HUES6 (cell line): Measurements from ENCODE around the gene CEBPZ.
A peak's percentile ranks its signal among the peaks of the same experiment; 100 is the strongest.
"Not testable (repeated sequence)": the region's sequence is repeated elsewhere in the genome, so short reads cannot be mapped to it uniquely, and the experiment has no call there.

Source experiments
- H3K27ac ChIP-seq: 2 replicates; pipeline ENCODE4 v1.7.0; 2013; ENCODE audit warnings: low read depth, mild to moderate bottlenecking, low read length, inconsistent platforms
- H3K27me3 ChIP-seq: 2 replicates; pipeline ENCODE4 v1.6.1; 2013; ENCODE audit warnings: low read length; ENCODE audit not compliant: control insufficient read depth, insufficient read depth
- H3K36me3 ChIP-seq: 2 replicates; pipeline ENCODE4 v1.6.1; 2013; ENCODE audit warnings: low read length; ENCODE audit not compliant: control insufficient read depth, insufficient read depth
- H3K4me1 ChIP-seq: 2 replicates; pipeline ENCODE4 v1.6.1; 2013; ENCODE audit warnings: low read length; ENCODE audit not compliant: control insufficient read depth, insufficient read depth
- H3K4me3 ChIP-seq: 2 replicates; pipeline ENCODE4 v1.5.1; 2013; ENCODE audit warnings: low read depth, low read length
- H3K9ac ChIP-seq: one replicate; pipeline ENCODE4 v1.6.1; 2013; ENCODE audit warnings: mild to moderate bottlenecking, low read length
- H3K9me3 ChIP-seq: 2 replicates; pipeline ENCODE4 v1.6.1; 2013; ENCODE audit warnings: low read depth, low read length; ENCODE audit not compliant: control insufficient read depth, insufficient read depth

CEBPZ gene

GRCh38 chr2:37244755-37245154 lies 13.4 kb upstream of the CEBPZ start:
- Histone ChIP-seq H3K9me3 (no peaks in the 10 kb centered on the region), H3K36me3 (peaks cover 94% of the 10 kb centered on the region)

GRCh38 chr2:37244017-37244416 lies 12.6 kb upstream of the CEBPZ start:
- no peak overlapping the region for H3K4me3 ChIP-seq
- H3K9me3 ChIP-seq = no peaks in the 10 kb centered on the region
- no peaks in the 10 kb centered on the region for H3K4me1 ChIP-seq
- H3K27ac ChIP-seq = no peak overlapping the region
- peaks cover 93% of the 10 kb centered on the region for H3K36me3 ChIP-seq
- H3K27me3 ChIP-seq = no peaks in the 10 kb centered on the region
- H3K9ac ChIP-seq = no peak overlapping the region

More at GRCh38 chr2:37244755-37245154, 13.4 kb upstream of the CEBPZ start:
- Histone ChIP-seq H3K9ac (no peak overlapping the region), H3K4me1 (no peaks in the 10 kb centered on the region), H3K27ac (no peak overlapping the region), H3K4me3 (no peak overlapping the region), H3K27me3 (no peaks in the 10 kb centered on the region)

GRCh38 chr2:37243435-37243834 lies 12.0 kb upstream of the CEBPZ start:
- H3K4me1 ChIP-seq = no peaks in the 10 kb centered on the region
- H3K27ac ChIP-seq = no peak overlapping the region
- H3K36me3 ChIP-seq = peaks cover 93% of the 10 kb centered on the region
- H3K4me3 ChIP-seq = no peak overlapping the region
- no peak overlapping the region for H3K9ac ChIP-seq
- H3K27me3 ChIP-seq = no peaks in the 10 kb centered on the region
- H3K9me3 ChIP-seq = no peaks in the 10 kb centered on the region

GRCh38 chr2:37232131-37232933 lies 936 bp upstream of the CEBPZ start:
- Histone ChIP-seq H3K36me3 (peaks cover 58% of the 10 kb centered on the region), H3K9ac (peak overlapping the region; percentile 93), H3K9me3 (no peaks in the 10 kb centered on the region), H3K27me3 (no peaks in the 10 kb centered on the region), H3K4me3 (peak overlapping the region; percentile 92), H3K4me1 (peaks cover 29% of the 10 kb centered on the region), H3K27ac (peak overlapping the region; percentile 72; the same call in 1 of the 2 replicates)

GRCh38 chr2:37230581-37230980 lies 815 bp downstream of the CEBPZ start:
- Histone ChIP-seq H3K27me3 (no peaks in the 10 kb centered on the region), H3K36me3 (peaks cover 52% of the 10 kb centered on the region), H3K27ac (peak overlapping the region; percentile 72), H3K9me3 (no peaks in the 10 kb centered on the region), H3K4me3 (peak overlapping the region; percentile 92), H3K4me1 (peaks cover 39% of the 10 kb centered on the region), H3K9ac (peak overlapping the region; percentile 93)

GRCh38 chr2:37228788-37229187 lies 2.6 kb downstream of the CEBPZ start:
- Histone ChIP-seq H3K9ac (no peak overlapping the region), H3K36me3 (peaks cover 49% of the 10 kb centered on the region), H3K4me1 (peaks cover 54% of the 10 kb centered on the region)

GRCh38 chr2:37226863-37227262 lies 4.5 kb downstream of the CEBPZ start:
- H3K9ac ChIP-seq = peak overlapping the region; percentile 82
- peaks cover 46% of the 10 kb centered on the region for H3K4me1 ChIP-seq
- H3K36me3 ChIP-seq = peaks cover 55% of the 10 kb centered on the region
- peak overlapping the region; percentile 48 for H3K4me3 ChIP-seq
- H3K27me3 ChIP-seq = no peaks in the 10 kb centered on the region
- H3K9me3 ChIP-seq = no peaks in the 10 kb centered on the region
- H3K27ac ChIP-seq = peak overlapping the region; percentile 93

More at GRCh38 chr2:37228788-37229187, 2.6 kb downstream of the CEBPZ start:
- no peaks in the 10 kb centered on the region for H3K9me3 ChIP-seq
- 0 out of 2 replicates have a peak overlapping the region, but pooled peaks have one; percentile 92 for H3K4me3 ChIP-seq
- H3K27me3 ChIP-seq = no peaks in the 10 kb centered on the region
- no peak overlapping the region for H3K27ac ChIP-seq

GRCh38 chr2:37225129-37225528 lies 6.3 kb downstream of the CEBPZ start:
- H3K4me1 ChIP-seq = peaks cover 46% of the 10 kb centered on the region
- peak overlapping the region; percentile 82 for H3K9ac ChIP-seq
- H3K4me3 ChIP-seq = peak overlapping the region; percentile 46
- not testable (repeated sequence) for H3K27me3 ChIP-seq, H3K9me3 ChIP-seq
- H3K27ac ChIP-seq = peak overlapping the region; percentile 93
- H3K36me3 ChIP-seq = peaks cover 71% of the 10 kb centered on the region

GRCh38 chr2:37224063-37224462 lies 7.3 kb downstream of the CEBPZ start:
- Histone ChIP-seq H3K4me3 (peak overlapping the region; percentile 46; the same call in 1 of the 2 replicates), H3K9me3 (no peaks in the 10 kb centered on the region), H3K27ac (0 out of 2 replicates have a peak overlapping the region, but pooled peaks have one; percentile 93), H3K4me1 (peaks cover 41% of the 10 kb centered on the region), H3K9ac (no peak overlapping the region), H3K27me3 (no peaks in the 10 kb centered on the region), H3K36me3 (peaks cover 77% of the 10 kb centered on the region)

GRCh38 chr2:37223131-37223530 lies 8.3 kb downstream of the CEBPZ start:
- Histone ChIP-seq H3K9me3 (no peaks in the 10 kb centered on the region), H3K27ac (0 out of 2 replicates have a peak overlapping the region, but pooled peaks have one; percentile 1), H3K36me3 (peaks cover 78% of the 10 kb centered on the region), H3K4me3 (no peak overlapping the region), H3K4me1 (peaks cover 33% of the 10 kb centered on the region), H3K9ac (no peak overlapping the region), H3K27me3 (no peaks in the 10 kb centered on the region)

GRCh38 chr2:37219046-37219445 lies 12.3 kb downstream of the CEBPZ start:
- Histone ChIP-seq H3K9ac (no peak overlapping the region), H3K36me3 (peaks cover 90% of the 10 kb centered on the region), H3K4me1 (peaks cover 3% of the 10 kb centered on the region), H3K27ac (no peak overlapping the region), H3K4me3 (no peak overlapping the region), H3K27me3 (no peaks in the 10 kb centered on the region), H3K9me3 (no peaks in the 10 kb centered on the region)
